Renal pelvis (tissue), 4 donors: Measurements from ENCODE around the gene KTN1. TPM values are rescaled to one million over a fixed set of nuclear protein-coding genes. Genes with fewer than 3 reads are reported as not detected.

Experiments
- DNase-seq: peaks from one replicate; pipeline ENCODE4 v3.0.0-alpha.2; 2013
- polyA plus RNA-seq, 3 donors: library from polyadenylated mRNA; unstranded; fragments of 120-200 nt; gene quantifications; one replicate each; pipeline ENCODE4 v1.2.1, GENCODE V29; 2013; ENCODE audit not compliant: insufficient read length in 3 of 3

KTN1 gene
- polyA plus RNA-seq, 3 donors, result 169 to 202 (median 188) TPM

- no peak for DNase-seq
These were observed 23.5 kb downstream of the KTN1 start for GRCh38 chr14:55603401-55603953.

- DNase-seq, result no peak
These were observed 24.5 kb downstream of the KTN1 start for GRCh38 chr14:55604488-55604887.

- DNase-seq, result no peak
These were observed 25.0 kb downstream of the KTN1 start for GRCh38 chr14:55604900-55605418.

- no peak for DNase-seq
These were observed 25.8 kb downstream of the KTN1 start for GRCh38 chr14:55605793-55606192.

- no peak for DNase-seq
These were observed 27.4 kb downstream of the KTN1 start for GRCh38 chr14:55607386-55607785.

- no peak for DNase-seq
These were observed 29.7 kb downstream of the KTN1 start for GRCh38 chr14:55609681-55610080.

GRCh38 chr14:55610713-55611370 is 30.8 kb downstream of the KTN1 start:
- no peak for DNase-seq

GRCh38 chr14:55611859-55612258 is 31.9 kb downstream of the KTN1 start:
- DNase-seq, result no peak

GRCh38 chr14:55614304-55614703 is 34.3 kb downstream of the KTN1 start:
- no peak for DNase-seq

GRCh38 chr14:55620277-55620676 is 40.3 kb downstream of the KTN1 start:
- no peak for DNase-seq

- no peak for DNase-seq
These were observed 41.0 kb downstream of the KTN1 start for GRCh38 chr14:55620981-55621380.

- no peak for DNase-seq
These were observed 41.4 kb downstream of the KTN1 start for GRCh38 chr14:55621391-55621790.

- DNase-seq, result no peak
These were observed 44.9 kb downstream of the KTN1 start for GRCh38 chr14:55624913-55625312.

- no peak for DNase-seq
These were observed 45.5 kb downstream of the KTN1 start for GRCh38 chr14:55625481-55625880.

- no peak for DNase-seq
These were observed 46.1 kb downstream of the KTN1 start for GRCh38 chr14:55626131-55626530.

GRCh38 chr14:55628426-55628825 is 48.4 kb downstream of the KTN1 start:
- no peak for DNase-seq

GRCh38 chr14:55638665-55639064 is 58.7 kb downstream of the KTN1 start:
- DNase-seq, result no peak

GRCh38 chr14:55641290-55641689 is 61.3 kb downstream of the KTN1 start:
- no peak for DNase-seq

GRCh38 chr14:55641954-55642353 is 61.9 kb downstream of the KTN1 start:
- DNase-seq, result no peak

GRCh38 chr14:55645145-55645544 is 65.1 kb downstream of the KTN1 start:
- no peak for DNase-seq

- no peak for DNase-seq
These were observed 66.1 kb downstream of the KTN1 start for GRCh38 chr14:55645845-55646832.

GRCh38 chr14:55650992-55651391 is 71.0 kb downstream of the KTN1 start:
- DNase-seq, result no peak

- DNase-seq, result no peak
These were observed 74.2 kb downstream of the KTN1 start for GRCh38 chr14:55654243-55654642.
